GM23338 (cell line): Measurements from ENCODE around the gene HPDL. TPM values are rescaled to one million over a fixed set of nuclear protein-coding genes. Genes with fewer than 3 reads are reported as not detected.

Experiments
- ATAC-seq: fragments of 200-7000 bp; cut with Tn5 transposase; 3 replicates; pipeline ENCODE4 v1.9.1; 2020
- DNase-seq: peaks from one replicate; pipeline ENCODE4 v3.0.0-alpha.2; 2015; ENCODE audit warnings: low spot score
- H2AFZ ChIP-seq: fragments of 200-600 bp; sonication (generic); 2 replicates; pipeline ENCODE4 v1.8.0; 2016; ENCODE audit warnings: antibody characterized with exemption, mild to moderate bottlenecking, moderate library complexity
- H3F3A ChIP-seq: fragments of 200-600 bp; sonication (generic); replicated peaks from 2 replicates; pipeline ENCODE4 v1.8.0; 2017; ENCODE audit warnings: antibody characterized with exemption, mixed run types, low read depth
- H3K27ac ChIP-seq: fragments of 200-600 bp; sonication (generic); 2 replicates; pipeline ENCODE4 v1.6.1; 2016; ENCODE audit warnings: low read depth
- H3K27me3 ChIP-seq: fragments of 200-600 bp; sonication (generic); 2 replicates; pipeline ENCODE4 v1.8.0; 2016; ENCODE audit warnings: mild to moderate bottlenecking, mixed run types, moderate library complexity; ENCODE audit not compliant: insufficient read depth
- H3K36me3 ChIP-seq: fragments of 200-600 bp; sonication (generic); 2 replicates; pipeline ENCODE4 v1.8.0; 2016; ENCODE audit warnings: mild to moderate bottlenecking; ENCODE audit not compliant: insufficient read depth
- H3K4me1 ChIP-seq: fragments of 200-600 bp; sonication (generic); 2 replicates; pipeline ENCODE4 v1.8.0; 2016; ENCODE audit warnings: mild to moderate bottlenecking, moderate library complexity; ENCODE audit not compliant: insufficient read depth
- H3K4me2 ChIP-seq: fragments of 200-600 bp; sonication (generic); 2 replicates; pipeline ENCODE4 v1.7.1; 2017; ENCODE audit warnings: mixed run types
- H3K4me3 ChIP-seq: fragments of 200-600 bp; sonication (generic); 2 replicates; pipeline ENCODE4 v1.6.1; 2016; ENCODE audit warnings: mixed run types
- H3K79me2 ChIP-seq: fragments of 200-600 bp; sonication (generic); replicated peaks from 2 replicates; pipeline ENCODE4 v1.8.0; 2017; ENCODE audit warnings: mild to moderate bottlenecking; ENCODE audit not compliant: insufficient read depth
- H3K9me2 ChIP-seq: fragments of 200-600 bp; sonication (generic); 2 replicates; pipeline ENCODE4 v1.8.0; 2017; ENCODE audit not compliant: insufficient read depth
- H4K20me1 ChIP-seq: fragments of 200-600 bp; sonication (generic); replicated peaks from 2 replicates; pipeline ENCODE4 v1.8.0; 2017; ENCODE audit warnings: mild to moderate bottlenecking; ENCODE audit not compliant: insufficient read depth
- H3K27ac Mint-ChIP-seq: 2 replicates; pipeline ENCODE4 v1.8.0; 2020; ENCODE audit warnings: inconsistent platforms, mild to moderate bottlenecking, moderate library complexity, mixed read lengths
- H3K27me3 Mint-ChIP-seq: 3 replicates; pipeline ENCODE4 v1.8.0; 2022; ENCODE audit warnings: low read depth, mild to moderate bottlenecking, moderate library complexity, mixed read lengths, inconsistent platforms; ENCODE audit not compliant: insufficient read depth, poor library complexity
- H3K36me3 Mint-ChIP-seq: 3 replicates; pipeline ENCODE4 v1.8.0; 2021; ENCODE audit warnings: low read depth, mild to moderate bottlenecking, inconsistent platforms, moderate library complexity, mixed read lengths
- H3K4me1 Mint-ChIP-seq: 3 replicates; pipeline ENCODE4 v1.8.0; 2020; ENCODE audit warnings: mild to moderate bottlenecking, inconsistent platforms, mixed read lengths
- H3K4me3 Mint-ChIP-seq: 3 replicates; pipeline ENCODE4 v1.8.0; 2021; ENCODE audit warnings: moderate library complexity, mild to moderate bottlenecking, inconsistent platforms, mixed read lengths
- H3K9me3 Mint-ChIP-seq: 3 replicates; pipeline ENCODE4 v1.8.0; 2020; ENCODE audit warnings: moderate library complexity, mild to moderate bottlenecking, inconsistent platforms, mixed read lengths
- CREB1 ChIP-seq: fragments of 250-450 bp; sonication (Bioruptor Pico); IDR thresholded peaks from 2 replicates; pipeline ENCODE4 v1.5.0; 2020; ENCODE audit warnings: low read depth, mild to moderate bottlenecking, moderate library complexity
- ETS1 ChIP-seq: IDR thresholded peaks from 2 replicates; pipeline ENCODE4 v1.6.1; 2016; ENCODE audit warnings: antibody characterized with exemption
- EZH2 ChIP-seq: fragments of 200-600 bp; sonication (generic); IDR thresholded peaks from one replicate; pipeline ENCODE4 v1.8.0; 2017; ENCODE audit warnings: antibody characterized with exemption, mild to moderate bottlenecking, low read depth; ENCODE audit not compliant: unreplicated experiment
- EZH2phosphoT487 ChIP-seq: fragments of 200-600 bp; sonication (generic); IDR thresholded peaks from one replicate; pipeline ENCODE4 v1.8.1; 2018; ENCODE audit warnings: antibody characterized with exemption; ENCODE audit not compliant: unreplicated experiment
- JUNB ChIP-seq: IDR thresholded peaks from one replicate; pipeline ENCODE4 v1.6.1; 2016; ENCODE audit warnings: antibody characterized with exemption; ENCODE audit not compliant: unreplicated experiment
- NANOG ChIP-seq: IDR thresholded peaks from 2 replicates; pipeline ENCODE4 v1.6.1; 2016; ENCODE audit warnings: antibody characterized with exemption, borderline replicate concordance
- POLR2AphosphoS5 ChIP-seq: IDR thresholded peaks from 2 replicates; pipeline ENCODE4 v1.6.1; 2016; ENCODE audit warnings: antibody characterized with exemption, low read depth
- REST ChIP-seq: IDR thresholded peaks from one replicate; pipeline ENCODE4 v1.6.1; 2018; ENCODE audit warnings: antibody characterized with exemption; ENCODE audit not compliant: unreplicated experiment
- STAT1 ChIP-seq: IDR thresholded peaks from one replicate; pipeline ENCODE4 v1.6.1; 2016; ENCODE audit warnings: antibody characterized with exemption; ENCODE audit not compliant: unreplicated experiment
- ZNF114 ChIP-seq: fragments of 250-450 bp; sonication (Bioruptor Pico); IDR thresholded peaks from 2 replicates; pipeline ENCODE4 v1.5.0; 2020; ENCODE audit warnings: mild to moderate bottlenecking, moderate library complexity
- ZNF331 ChIP-seq: fragments of 250-450 bp; sonication (Bioruptor Pico); IDR thresholded peaks from 2 replicates; pipeline ENCODE4 v1.5.0; 2020; ENCODE audit warnings: low read depth, mild to moderate bottlenecking, moderate library complexity
- polyA plus RNA-seq: library from polyadenylated mRNA; unstranded; fragments of >200 nt; fragmentation: Nextera tagmentation; extraction: Ambion mirVana; gene quantifications from 2 replicates; pipeline ENCODE4 v1.2.1, GENCODE V29; 2016
- total RNA-seq: library from RNA; depleted of rRNA; stranded (reverse); fragments of >200 nt; shearing (Covaris generic); gene quantifications from 2 replicates; pipeline ENCODE4 v1.2.3, GENCODE V29; 2014
- TF ChIP-seq, protein P1 (sequence below): fragments of 250-450 bp; sonication (Bioruptor Pico); IDR thresholded peaks from 2 replicates; pipeline ENCODE4 v1.5.0; 2020; ENCODE audit warnings: mild to moderate bottlenecking, moderate library complexity
- TF ChIP-seq, protein P2 (sequence below), 2 experiments: fragments of 200-600 bp in 1 of 2; sonication (generic) in 1 of 2; conservative IDR thresholded peaks; 2 replicates each; pipeline versions ENCODE4 v1.5.1 to v1.6.1; 2016 to 2017; ENCODE audit warnings: antibody characterized with exemption in 2 of 2, low read depth in 2 of 2, mild to moderate bottlenecking in 2 of 2, moderate library complexity in 1 of 2

The HPDL gene
- total and polyA plus RNA-seq, 2 experiments from 2014 or later: 36.5 to 82.1 TPM

- H3K4me3 ChIP-seq: no peak overlapping the region
- H3K4me1 ChIP-seq: peaks cover 24% of the 10 kb centered on the region
- no peak overlapping the region for H3K27ac Mint-ChIP-seq
- no peak overlapping the region for H3K4me2 ChIP-seq
- peaks cover 3% of the 10 kb centered on the region; the same call in 1 of the 2 replicates for H3K36me3 ChIP-seq
- H3K4me3 Mint-ChIP-seq: no peak overlapping the region
- H3K4me1 Mint-ChIP-seq: peaks cover 50% of the 10 kb centered on the region
- DNase-seq: no peak
- H2AFZ ChIP-seq: no peak overlapping the region
- TF ChIP-seq EZH2 (no peak), POLR2AphosphoS5 (no peak), ZNF331 (CRISPR knock-in tag) (no peak), REST (no peak), NANOG (no peak), EZH2phosphoT487 (no peak), ZNF114 (CRISPR knock-in tag) (no peak), CREB1 (CRISPR knock-in tag) (no peak), JUNB (no peak), ETS1 (no peak), STAT1 (no peak)
- TF ChIP-seq, protein P1, sequence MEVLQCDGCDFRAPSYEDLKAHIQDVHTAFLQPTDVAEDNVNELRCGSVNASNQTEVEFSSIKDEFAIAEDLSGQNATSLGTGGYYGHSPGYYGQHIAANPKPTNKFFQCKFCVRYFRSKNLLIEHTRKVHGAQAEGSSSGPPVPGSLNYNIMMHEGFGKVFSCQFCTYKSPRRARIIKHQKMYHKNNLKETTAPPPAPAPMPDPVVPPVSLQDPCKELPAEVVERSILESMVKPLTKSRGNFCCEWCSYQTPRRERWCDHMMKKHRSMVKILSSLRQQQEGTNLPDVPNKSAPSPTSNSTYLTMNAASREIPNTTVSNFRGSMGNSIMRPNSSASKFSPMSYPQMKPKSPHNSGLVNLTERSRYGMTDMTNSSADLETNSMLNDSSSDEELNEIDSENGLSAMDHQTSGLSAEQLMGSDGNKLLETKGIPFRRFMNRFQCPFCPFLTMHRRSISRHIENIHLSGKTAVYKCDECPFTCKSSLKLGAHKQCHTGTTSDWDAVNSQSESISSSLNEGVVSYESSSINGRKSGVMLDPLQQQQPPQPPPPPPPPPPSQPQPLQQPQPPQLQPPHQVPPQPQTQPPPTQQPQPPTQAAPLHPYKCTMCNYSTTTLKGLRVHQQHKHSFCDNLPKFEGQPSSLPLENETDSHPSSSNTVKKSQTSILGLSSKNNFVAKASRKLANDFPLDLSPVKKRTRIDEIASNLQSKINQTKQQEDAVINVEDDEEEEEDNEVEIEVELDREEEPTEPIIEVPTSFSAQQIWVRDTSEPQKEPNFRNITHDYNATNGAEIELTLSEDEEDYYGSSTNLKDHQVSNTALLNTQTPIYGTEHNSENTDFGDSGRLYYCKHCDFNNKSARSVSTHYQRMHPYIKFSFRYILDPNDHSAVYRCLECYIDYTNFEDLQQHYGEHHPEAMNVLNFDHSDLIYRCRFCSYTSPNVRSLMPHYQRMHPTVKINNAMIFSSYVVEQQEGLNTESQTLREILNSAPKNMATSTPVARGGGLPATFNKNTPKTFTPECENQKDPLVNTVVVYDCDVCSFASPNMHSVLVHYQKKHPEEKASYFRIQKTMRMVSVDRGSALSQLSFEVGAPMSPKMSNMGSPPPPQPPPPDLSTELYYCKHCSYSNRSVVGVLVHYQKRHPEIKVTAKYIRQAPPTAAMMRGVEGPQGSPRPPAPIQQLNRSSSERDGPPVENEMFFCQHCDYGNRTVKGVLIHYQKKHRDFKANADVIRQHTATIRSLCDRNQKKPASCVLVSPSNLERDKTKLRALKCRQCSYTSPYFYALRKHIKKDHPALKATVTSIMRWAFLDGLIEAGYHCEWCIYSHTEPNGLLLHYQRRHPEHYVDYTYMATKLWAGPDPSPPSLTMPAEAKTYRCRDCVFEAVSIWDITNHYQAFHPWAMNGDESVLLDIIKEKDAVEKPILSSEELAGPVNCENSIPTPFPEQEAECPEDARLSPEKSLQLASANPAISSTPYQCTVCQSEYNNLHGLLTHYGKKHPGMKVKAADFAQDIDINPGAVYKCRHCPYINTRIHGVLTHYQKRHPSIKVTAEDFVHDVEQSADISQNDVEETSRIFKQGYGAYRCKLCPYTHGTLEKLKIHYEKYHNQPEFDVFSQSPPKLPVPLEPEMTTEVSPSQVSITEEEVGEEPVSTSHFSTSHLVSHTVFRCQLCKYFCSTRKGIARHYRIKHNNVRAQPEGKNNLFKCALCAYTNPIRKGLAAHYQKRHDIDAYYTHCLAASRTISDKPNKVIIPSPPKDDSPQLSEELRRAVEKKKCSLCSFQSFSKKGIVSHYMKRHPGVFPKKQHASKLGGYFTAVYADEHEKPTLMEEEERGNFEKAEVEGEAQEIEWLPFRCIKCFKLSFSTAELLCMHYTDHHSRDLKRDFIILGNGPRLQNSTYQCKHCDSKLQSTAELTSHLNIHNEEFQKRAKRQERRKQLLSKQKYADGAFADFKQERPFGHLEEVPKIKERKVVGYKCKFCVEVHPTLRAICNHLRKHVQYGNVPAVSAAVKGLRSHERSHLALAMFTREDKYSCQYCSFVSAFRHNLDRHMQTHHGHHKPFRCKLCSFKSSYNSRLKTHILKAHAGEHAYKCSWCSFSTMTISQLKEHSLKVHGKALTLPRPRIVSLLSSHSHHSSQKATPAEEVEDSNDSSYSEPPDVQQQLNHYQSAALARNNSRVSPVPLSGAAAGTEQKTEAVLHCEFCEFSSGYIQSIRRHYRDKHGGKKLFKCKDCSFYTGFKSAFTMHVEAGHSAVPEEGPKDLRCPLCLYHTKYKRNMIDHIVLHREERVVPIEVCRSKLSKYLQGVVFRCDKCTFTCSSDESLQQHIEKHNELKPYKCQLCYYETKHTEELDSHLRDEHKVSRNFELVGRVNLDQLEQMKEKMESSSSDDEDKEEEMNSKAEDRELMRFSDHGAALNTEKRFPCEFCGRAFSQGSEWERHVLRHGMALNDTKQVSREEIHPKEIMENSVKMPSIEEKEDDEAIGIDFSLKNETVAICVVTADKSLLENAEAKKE (CRISPR knock-in tag): no peak
- TF ChIP-seq, protein P2, sequence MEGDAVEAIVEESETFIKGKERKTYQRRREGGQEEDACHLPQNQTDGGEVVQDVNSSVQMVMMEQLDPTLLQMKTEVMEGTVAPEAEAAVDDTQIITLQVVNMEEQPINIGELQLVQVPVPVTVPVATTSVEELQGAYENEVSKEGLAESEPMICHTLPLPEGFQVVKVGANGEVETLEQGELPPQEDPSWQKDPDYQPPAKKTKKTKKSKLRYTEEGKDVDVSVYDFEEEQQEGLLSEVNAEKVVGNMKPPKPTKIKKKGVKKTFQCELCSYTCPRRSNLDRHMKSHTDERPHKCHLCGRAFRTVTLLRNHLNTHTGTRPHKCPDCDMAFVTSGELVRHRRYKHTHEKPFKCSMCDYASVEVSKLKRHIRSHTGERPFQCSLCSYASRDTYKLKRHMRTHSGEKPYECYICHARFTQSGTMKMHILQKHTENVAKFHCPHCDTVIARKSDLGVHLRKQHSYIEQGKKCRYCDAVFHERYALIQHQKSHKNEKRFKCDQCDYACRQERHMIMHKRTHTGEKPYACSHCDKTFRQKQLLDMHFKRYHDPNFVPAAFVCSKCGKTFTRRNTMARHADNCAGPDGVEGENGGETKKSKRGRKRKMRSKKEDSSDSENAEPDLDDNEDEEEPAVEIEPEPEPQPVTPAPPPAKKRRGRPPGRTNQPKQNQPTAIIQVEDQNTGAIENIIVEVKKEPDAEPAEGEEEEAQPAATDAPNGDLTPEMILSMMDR (conservative IDR thresholded peaks at IDR 0.05; ENCODE audit: low read depth in 2 of 2): no peak
- H3K27me3 ChIP-seq: no peaks in the 10 kb centered on the region
- no peak overlapping the region for H3K27ac ChIP-seq
- H3K36me3 Mint-ChIP-seq: peaks cover 55% of the 10 kb centered on the region
- H3K27me3 Mint-ChIP-seq: peaks cover 6% of the 10 kb centered on the region
- peaks cover 18% of the 10 kb centered on the region for H3K79me2 ChIP-seq
- H3K9me2 ChIP-seq: no peaks in the 10 kb centered on the region
- no peaks in the 10 kb centered on the region; the same call in 2 of the 3 replicates for H3K9me3 Mint-ChIP-seq
- H4K20me1 ChIP-seq: peaks cover 9% of the 10 kb centered on the region; the same call in 1 of the 2 replicates
- no peak for ATAC-seq
- peaks cover 8% of the 10 kb centered on the region; the same call in 1 of the 2 replicates for H3F3A ChIP-seq
Observed at GRCh38 chr1:45332346-45332720, 5.6 kb downstream of the HPDL start.
